ENCODE data around the gene CLEC18A.
"Not testable (repeated sequence)": the region's sequence is repeated elsewhere in the genome, so short reads cannot be mapped to it uniquely, and the experiment has no call there.

CLEC18A gene

DNA sequence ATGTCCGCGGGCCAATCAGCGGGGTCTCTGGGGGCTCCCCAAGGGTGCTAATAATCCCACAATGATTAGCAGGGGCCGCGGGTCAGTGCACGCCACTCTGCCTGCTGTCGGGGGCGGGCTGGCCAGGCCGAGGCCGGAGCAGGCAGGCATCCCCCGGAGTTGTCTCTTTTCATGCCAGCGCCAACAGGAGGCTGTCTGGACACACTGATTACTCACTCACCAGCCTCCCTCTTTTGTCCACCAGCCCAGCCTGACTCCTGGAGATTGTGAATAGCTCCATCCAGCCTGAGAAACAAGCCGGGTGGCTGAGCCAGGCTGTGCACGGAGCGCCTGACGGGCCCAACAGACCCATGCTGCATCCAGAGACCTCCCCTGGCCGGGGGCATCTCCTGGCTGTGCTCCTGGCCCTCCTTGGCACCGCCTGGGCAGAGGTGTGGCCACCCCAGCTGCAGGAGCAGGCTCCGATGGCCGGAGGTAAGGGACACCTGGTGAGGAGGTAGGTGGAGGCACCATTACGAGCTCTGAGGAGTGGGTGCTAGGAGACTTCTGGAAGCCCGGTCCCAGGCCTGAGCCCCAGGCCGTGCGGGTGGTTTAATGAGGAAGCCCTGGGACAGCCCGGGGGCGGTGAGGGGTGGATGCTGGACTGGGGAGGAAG, at the start of gene CLEC18A:
CLEC18A (plus strand) TSS at position 318 of the 655 bp plus-strand sequence; CDS start at position 351, 33 bp downstream.
- in situ Hi-C loops (cut with MboI; ENCODE audit: low sequenced_read_pairs): not testable (repeated sequence)

DNA sequence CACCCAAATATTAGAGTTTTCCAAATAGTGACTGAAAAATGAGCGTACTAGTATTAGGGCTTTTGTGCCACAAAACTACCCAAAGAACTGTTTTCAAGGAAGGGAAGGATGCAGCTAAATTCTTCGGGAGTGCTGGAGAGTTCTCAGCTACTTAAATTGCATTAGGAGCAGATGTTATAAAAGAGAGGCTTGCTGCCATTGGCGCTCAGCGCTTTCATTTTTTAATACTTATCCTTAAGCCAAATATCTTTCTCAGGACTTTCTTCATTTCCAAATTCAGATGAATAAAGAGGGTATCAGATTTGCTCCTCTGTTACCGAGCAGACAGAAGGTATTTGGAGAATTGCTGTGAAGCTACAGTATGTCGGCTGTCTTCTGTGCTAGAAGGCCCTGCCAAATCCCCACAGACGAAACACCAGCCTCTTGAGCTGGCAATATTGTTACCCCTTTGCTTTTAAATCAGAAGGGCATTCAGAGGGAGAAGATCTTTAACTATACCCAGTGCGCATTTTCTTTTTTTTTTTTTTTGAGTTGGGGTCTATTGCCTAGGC, 47.2 kb upstream of the CLEC18A start:
- in situ Hi-C loops (cut with MboI; ENCODE audit: low sequenced_read_pairs): no loop called here

- in situ Hi-C loops (cut with MboI; ENCODE audit: low sequenced_read_pairs): no loop called here
These were observed 46.5 kb upstream of the CLEC18A start for GRCh38 chr16:69904495-69905170.

DNA sequence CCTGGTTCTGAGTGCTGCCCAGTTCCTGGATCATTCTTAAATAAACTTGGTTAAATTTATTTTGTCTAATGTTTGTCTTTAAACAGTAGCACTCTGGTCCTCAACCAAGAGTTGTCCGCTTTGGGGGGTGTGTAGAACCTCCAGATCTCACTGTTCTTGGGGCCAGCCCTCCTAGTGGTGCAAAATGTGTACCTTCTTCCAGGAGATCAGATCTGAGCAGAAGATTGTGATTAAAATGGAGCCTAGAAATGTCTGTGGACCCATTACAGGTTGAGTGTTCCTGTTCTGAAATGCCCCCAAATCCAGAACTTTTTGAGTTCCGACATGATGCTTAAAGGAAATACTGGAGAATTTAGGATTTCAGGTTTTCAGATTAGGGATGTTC, 46.0 kb upstream of the CLEC18A start:
- in situ Hi-C loops (cut with MboI; ENCODE audit: low sequenced_read_pairs): no loop called here

- in situ Hi-C loops (cut with MboI; ENCODE audit: low sequenced_read_pairs): no loop called here
These were observed 44.2 kb upstream of the CLEC18A start for GRCh38 chr16:69906838-69907401.

- in situ Hi-C loops (cut with MboI; ENCODE audit: low sequenced_read_pairs): no loop called here
These were observed 42.1 kb upstream of the CLEC18A start for GRCh38 chr16:69909043-69909442.

DNA sequence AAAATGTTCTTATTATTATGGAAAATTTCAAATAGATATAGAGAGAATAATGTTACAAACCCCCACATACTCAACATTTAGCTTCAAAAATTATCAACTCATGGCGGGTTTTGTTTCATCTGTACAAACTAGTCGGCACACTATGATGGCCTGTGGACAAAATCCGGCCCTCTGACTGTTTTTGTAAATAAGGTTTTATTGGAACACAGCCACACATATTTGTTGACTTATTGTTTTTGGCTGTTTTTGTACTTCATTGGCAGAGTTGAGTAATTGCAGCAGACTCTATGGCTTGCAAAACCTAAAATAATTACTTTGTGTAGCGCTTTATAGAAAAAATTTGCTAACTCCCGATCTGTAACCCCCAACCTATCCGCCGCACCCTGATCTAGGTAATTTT, 41.4 kb upstream of the CLEC18A start:
- in situ Hi-C loops (cut with MboI; ENCODE audit: low sequenced_read_pairs): no loop called here

DNA sequence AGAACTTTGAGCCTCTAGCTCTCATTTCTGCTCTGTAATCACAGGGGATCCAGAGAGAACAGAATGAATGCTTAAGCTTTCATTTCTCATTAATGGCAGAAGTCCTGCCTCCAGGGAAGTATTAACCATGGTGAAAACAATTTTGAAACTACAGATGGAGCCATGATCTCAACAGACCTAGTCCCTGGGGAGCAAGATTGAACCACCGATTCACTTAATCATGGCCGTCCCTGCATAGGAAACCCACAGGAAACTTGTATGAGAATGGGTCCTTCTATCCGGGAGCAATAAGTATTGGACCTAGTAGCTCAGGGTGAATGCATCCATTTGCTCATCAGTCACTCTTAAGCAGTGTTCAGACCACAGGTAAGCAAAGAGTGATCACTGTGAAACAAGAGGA, 40.2 kb upstream of the CLEC18A start:
- in situ Hi-C loops (cut with MboI; ENCODE audit: low sequenced_read_pairs): no loop called here

- in situ Hi-C loops (cut with MboI; ENCODE audit: low sequenced_read_pairs): no loop called here
These were observed 34.7 kb upstream of the CLEC18A start for GRCh38 chr16:69916462-69916861.

GRCh38 chr16:69917311-69917710, 33.8 kb upstream of the CLEC18A start:
- in situ Hi-C loops (cut with MboI; ENCODE audit: low sequenced_read_pairs): no loop called here

- in situ Hi-C loops (cut with MboI; ENCODE audit: low sequenced_read_pairs): no loop called here
These were observed 33.4 kb upstream of the CLEC18A start for GRCh38 chr16:69917739-69918138.

DNA sequence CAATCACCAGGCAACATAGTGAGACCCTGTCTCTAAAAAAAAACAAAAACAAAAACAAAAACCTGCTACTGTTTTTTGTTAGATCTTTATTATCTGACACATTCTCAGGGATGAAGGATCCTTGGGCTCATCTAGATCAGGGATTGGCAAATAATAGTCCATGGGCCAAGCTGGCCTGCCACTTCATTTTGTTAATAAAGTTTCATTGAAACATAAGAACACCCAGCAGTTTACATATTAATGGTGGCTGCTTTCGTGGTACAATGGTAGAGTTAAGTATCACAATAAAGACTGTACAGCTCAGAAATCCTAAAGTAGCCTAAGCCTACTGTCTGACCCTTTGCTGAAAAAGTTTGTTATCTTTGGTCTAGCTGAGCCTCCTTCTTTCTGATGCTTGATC, 32.9 kb upstream of the CLEC18A start:
- in situ Hi-C loops (cut with MboI; ENCODE audit: low sequenced_read_pairs): no loop called here

GRCh38 chr16:69921127-69921526, 30.0 kb upstream of the CLEC18A start:
- in situ Hi-C loops (cut with MboI; ENCODE audit: low sequenced_read_pairs): no loop called here

DNA sequence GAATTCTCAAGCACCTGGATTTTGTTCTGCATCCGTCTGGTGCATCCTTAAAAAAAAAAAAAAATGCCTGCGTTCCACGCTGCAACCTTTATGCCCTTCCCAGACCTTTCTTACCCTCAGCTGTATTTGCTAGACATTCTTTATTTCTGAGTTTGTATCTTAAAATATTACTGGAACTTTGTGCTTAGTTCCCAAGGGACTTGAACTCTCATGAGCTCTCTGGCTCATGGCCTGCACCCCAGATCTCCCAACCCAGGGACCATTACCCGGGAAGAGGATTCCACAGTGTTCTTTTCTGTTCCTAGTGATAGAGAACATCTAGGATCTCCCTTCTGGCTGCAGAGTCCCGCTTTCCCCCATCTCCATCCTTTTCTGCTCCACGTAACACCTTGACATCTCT, 28.9 kb upstream of the CLEC18A start:
- in situ Hi-C loops (cut with MboI; ENCODE audit: low sequenced_read_pairs): no loop called here

DNA sequence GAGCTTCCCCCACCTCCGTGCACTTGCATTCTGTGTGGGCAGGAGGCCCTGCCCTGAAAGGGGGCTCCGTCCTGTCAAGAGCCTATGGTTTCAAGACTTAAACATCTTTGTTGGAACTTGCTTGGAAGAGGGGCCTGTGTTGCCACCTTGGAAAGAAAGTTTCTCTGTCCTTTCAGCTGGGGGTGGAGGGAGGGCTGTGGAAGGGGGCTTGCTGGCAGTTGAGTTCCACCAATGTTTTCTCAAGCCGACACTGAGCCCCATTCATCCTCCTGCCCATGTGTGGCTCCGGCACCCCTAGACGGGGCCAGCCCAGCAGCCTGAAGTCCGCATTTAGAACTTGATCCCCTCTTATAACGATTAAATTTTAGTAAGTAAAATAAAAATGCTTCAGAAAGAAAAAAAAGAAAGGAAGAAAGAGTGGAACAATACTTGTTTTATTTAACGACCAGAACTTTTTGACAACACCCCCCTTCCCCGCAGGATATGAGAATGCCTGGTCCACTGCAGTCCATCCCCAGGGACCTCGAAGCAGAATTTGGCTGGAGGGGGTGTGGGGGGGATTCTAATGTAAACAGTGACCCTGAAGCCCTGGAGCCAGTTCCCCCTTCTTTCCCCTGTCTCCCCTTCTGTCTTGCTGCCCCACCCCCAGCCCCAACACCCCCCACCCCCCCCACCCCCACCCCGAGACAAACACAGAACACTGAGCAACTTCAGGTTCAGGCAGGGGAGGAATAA, 26.9 kb upstream of the CLEC18A start:
- in situ Hi-C loops (cut with MboI; ENCODE audit: low sequenced_read_pairs): no loop called here

DNA sequence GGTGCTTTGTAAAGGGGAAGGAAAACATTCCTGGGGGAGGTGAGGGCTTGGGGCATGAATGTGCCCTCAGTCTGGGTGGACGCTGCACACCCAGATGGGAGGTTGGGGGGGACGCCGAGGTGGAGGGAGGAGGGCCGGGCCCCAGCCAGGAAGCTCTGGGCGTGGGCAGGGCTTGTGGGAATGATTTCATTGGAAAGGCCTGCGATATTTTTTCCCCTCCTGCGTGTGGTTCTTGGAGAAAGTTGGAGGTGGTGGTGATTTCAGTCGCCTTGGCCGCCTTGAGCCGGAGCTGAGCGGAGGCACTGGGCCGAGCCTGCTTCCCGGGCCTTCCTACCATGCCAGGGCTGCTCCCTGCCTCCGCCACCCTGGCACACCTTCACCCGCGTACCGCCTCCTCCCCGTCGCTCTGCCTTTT, 26.4 kb upstream of the CLEC18A start:
- in situ Hi-C loops (cut with MboI; ENCODE audit: low sequenced_read_pairs): no loop called here

GRCh38 chr16:69925311-69925710, 25.8 kb upstream of the CLEC18A start:
- in situ Hi-C loops (cut with MboI; ENCODE audit: low sequenced_read_pairs): no loop called here

DNA sequence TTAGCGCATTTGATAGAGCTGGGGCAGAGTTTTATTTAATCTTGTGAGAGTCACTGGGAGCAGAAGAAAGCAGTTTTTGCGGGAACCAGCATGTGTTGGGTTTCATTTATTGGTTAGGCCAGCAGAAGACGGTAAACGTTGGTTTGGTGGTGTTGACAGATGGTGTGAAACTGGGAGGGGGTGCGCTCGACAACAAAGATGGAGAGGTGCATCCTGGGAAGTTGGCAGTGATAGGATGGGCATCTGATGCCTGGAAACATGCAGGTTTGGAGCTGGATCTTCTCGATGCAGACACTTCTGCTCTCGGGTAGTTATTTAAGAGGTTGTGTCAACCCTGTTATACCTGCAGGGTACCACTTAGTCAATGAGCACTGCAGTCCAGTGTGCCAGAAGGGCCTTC, 24.9 kb upstream of the CLEC18A start:
- in situ Hi-C loops (cut with MboI; ENCODE audit: low sequenced_read_pairs): no loop called here

- in situ Hi-C loops (cut with MboI; ENCODE audit: low sequenced_read_pairs): no loop called here
These were observed 23.9 kb upstream of the CLEC18A start for GRCh38 chr16:69927056-69927757.

DNA sequence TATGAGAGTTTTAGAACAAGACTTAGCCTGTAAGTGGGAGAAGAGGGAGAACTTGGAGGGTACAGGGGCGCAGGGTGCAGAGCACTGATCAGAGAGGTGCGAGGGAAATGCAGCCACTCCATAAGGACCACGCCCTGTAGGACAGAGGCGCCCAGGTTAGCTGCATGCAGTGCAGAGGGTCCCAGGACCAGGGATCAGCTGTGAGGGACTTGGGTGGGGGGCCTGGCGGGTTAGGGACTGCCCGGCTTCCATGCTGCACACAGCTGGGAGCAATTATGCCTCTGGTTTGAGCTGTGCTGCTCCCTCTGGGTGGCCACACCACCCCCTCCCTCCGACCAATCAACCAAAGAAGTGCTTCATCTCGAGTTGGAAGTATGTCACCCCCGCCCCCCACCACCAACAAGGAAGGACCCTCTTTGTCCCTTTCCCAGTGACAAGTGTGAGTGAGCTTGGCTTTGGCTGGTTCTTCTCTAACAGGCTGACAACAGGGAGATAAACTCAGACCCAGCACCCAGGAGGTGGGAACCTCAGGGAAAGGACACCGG, 22.2 kb upstream of the CLEC18A start:
- in situ Hi-C loops (cut with MboI; ENCODE audit: low sequenced_read_pairs): no loop called here

- in situ Hi-C loops (cut with MboI; ENCODE audit: low sequenced_read_pairs): no loop called here
These were observed 21.7 kb upstream of the CLEC18A start for GRCh38 chr16:69929480-69929879.

All from HL-60/S4 treated with retinoic acid at 250 ng/mL for 4 days and 3 days (cell line).